SH-SY5Y (cell line): ENCODE results near the gene WDR53.

Experiments used
- GATA2 ChIP-seq: IDR thresholded peaks from 2 replicates; pipeline ENCODE4 v1.6.1; 2011; ENCODE audit warnings: mild to moderate bottlenecking, low read depth, low read length
- GATA3 ChIP-seq: IDR thresholded peaks from 2 replicates; pipeline ENCODE4 v1.6.1; 2011; ENCODE audit warnings: low read depth, mild to moderate bottlenecking, low read length, moderate library complexity

- TF ChIP-seq GATA2 (no peak), GATA3 (no peak)
Observed at GRCh38 chr3:196599734-196600128, 31.4 kb upstream of the WDR53 start.
